ENCODE results near the gene S100A1.
"Not testable (repeated sequence)": the region's sequence is repeated elsewhere in the genome, so short reads cannot be mapped to it uniquely, and the experiment has no call there.

DNA sequence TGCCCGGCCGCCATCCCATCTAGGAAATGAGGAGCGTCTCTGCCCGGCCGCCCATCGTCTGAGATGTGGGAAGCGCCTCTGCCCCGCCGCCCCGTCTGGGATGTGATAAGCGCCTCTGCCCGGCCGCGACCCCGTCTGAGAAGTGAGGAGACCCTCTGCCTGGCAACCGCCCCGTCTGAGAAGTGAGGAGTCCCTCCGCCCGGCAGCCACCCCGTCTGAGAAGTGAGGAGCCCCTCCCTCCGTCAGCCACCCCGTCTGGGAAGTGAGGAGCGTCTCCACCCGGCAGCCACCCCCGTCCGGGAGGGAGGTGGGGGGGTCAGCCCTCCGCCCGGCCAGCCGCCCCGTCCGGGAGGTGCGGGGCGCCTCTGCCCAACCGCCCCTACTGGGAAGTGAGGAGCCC, 45.4 kb upstream of the S100A1 start:
- not testable (repeated sequence) for TF ChIP-seq EP300 (IDR thresholded peaks at IDR 0.05; ENCODE audit: borderline replicate concordance in 1 of 2, low read depth in 1 of 2, low read length in 1 of 2); CTCF (IDR thresholded peaks at IDR 0.05); RFX5 (IDR thresholded peaks at IDR 0.05; ENCODE audit: low read length); CHD2 (IDR thresholded peaks at IDR 0.05; ENCODE audit: low read length, partially characterized antibody); NRF1 (IDR thresholded peaks at IDR 0.05; ENCODE audit: low read depth, low read length); POLR2AphosphoS5 (IDR thresholded peaks at IDR 0.05; ENCODE audit: low read depth, low read length)
- TF ChIP-seq, protein P1, sequence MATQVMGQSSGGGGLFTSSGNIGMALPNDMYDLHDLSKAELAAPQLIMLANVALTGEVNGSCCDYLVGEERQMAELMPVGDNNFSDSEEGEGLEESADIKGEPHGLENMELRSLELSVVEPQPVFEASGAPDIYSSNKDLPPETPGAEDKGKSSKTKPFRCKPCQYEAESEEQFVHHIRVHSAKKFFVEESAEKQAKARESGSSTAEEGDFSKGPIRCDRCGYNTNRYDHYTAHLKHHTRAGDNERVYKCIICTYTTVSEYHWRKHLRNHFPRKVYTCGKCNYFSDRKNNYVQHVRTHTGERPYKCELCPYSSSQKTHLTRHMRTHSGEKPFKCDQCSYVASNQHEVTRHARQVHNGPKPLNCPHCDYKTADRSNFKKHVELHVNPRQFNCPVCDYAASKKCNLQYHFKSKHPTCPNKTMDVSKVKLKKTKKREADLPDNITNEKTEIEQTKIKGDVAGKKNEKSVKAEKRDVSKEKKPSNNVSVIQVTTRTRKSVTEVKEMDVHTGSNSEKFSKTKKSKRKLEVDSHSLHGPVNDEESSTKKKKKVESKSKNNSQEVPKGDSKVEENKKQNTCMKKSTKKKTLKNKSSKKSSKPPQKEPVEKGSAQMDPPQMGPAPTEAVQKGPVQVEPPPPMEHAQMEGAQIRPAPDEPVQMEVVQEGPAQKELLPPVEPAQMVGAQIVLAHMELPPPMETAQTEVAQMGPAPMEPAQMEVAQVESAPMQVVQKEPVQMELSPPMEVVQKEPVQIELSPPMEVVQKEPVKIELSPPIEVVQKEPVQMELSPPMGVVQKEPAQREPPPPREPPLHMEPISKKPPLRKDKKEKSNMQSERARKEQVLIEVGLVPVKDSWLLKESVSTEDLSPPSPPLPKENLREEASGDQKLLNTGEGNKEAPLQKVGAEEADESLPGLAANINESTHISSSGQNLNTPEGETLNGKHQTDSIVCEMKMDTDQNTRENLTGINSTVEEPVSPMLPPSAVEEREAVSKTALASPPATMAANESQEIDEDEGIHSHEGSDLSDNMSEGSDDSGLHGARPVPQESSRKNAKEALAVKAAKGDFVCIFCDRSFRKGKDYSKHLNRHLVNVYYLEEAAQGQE (IDR thresholded peaks at IDR 0.05; ENCODE audit: low read depth, low read length): not testable (repeated sequence)
